MCF 10A (cell line): ENCODE results near the gene ARHGAP23. TPM values are rescaled to one million over a fixed set of nuclear protein-coding genes. Genes with fewer than 3 reads are reported as not detected.

Experiments used
- BruUV-seq: library from RNA; stranded (reverse); fragments of 400-500 nt; replicated peaks from 2 replicates; lab custom pipeline; 2021; lab: Mats Ljungman, UMichigan
- CTCF ChIA-PET: fragments of 300-600 bp; sonication (Branson Sonifier 250); formaldehyde crosslinking; extraction: SDS; loops from one replicate; lab custom pipeline; 2021; ENCODE audit warnings: antibody characterized with exemption, inconsistent platforms; lab: Yijun Ruan, JAX
- POLR2A ChIA-PET: fragments of 300-600, 350-650 bp; sonication (Branson Sonifier 250); formaldehyde crosslinking; extraction: SDS; loops from one replicate; lab custom pipeline; 2020; ENCODE audit warnings: antibody characterized with exemption, inconsistent platforms; lab: Yijun Ruan, JAX
- DNase-seq: peaks from one replicate; pipeline ENCODE4 v3.0.0-alpha.2; 2018; ENCODE audit not compliant: unreplicated experiment
- H3K27ac Mint-ChIP-seq: one replicate; pipeline ENCODE4 v1.8.0; 2022; ENCODE audit warnings: mild to moderate bottlenecking, low read depth, mixed read lengths; ENCODE audit not compliant: unreplicated experiment
- H3K27me3 Mint-ChIP-seq: one replicate; pipeline ENCODE4 v1.8.0; 2022; ENCODE audit warnings: mixed read lengths; ENCODE audit not compliant: insufficient read depth, unreplicated experiment
- H3K36me3 Mint-ChIP-seq: one replicate; pipeline ENCODE4 v1.8.0; 2022; ENCODE audit warnings: mild to moderate bottlenecking, moderate library complexity, mixed read lengths; ENCODE audit not compliant: insufficient read depth, unreplicated experiment
- H3K4me1 Mint-ChIP-seq: one replicate; pipeline ENCODE4 v1.8.0; 2022; ENCODE audit warnings: mixed read lengths; ENCODE audit not compliant: insufficient read depth, unreplicated experiment
- H3K4me3 Mint-ChIP-seq: one replicate; pipeline ENCODE4 v1.8.0; 2022; ENCODE audit warnings: mild to moderate bottlenecking, moderate library complexity, mixed read lengths; ENCODE audit not compliant: unreplicated experiment
- H3K9me3 Mint-ChIP-seq: one replicate; pipeline ENCODE4 v1.8.0; 2022; ENCODE audit warnings: mixed read lengths; ENCODE audit not compliant: unreplicated experiment
- intact Hi-C: fragments of 100-400 bp; cut with micrococcal nuclease; formaldehyde crosslinking; loops from 2 replicates; pipeline ENCODE4 v1.14.1; 2022
- total RNA-seq: library from RNA; stranded (reverse); gene quantifications from 2 replicates; pipeline ENCODE4 v1.2.3, GENCODE V29; 2022
- TF ChIP-seq, protein P1 (sequence below): fragments of 200-600 bp; IDR thresholded peaks from one replicate; pipeline ENCODE4 v1.8.0; 2022; ENCODE audit warnings: antibody characterized with exemption, mild to moderate bottlenecking; ENCODE audit not compliant: unreplicated experiment

The ARHGAP23 gene
- total RNA-seq, 1 experiment from 2014 or later, result 23.2 TPM

DNA sequence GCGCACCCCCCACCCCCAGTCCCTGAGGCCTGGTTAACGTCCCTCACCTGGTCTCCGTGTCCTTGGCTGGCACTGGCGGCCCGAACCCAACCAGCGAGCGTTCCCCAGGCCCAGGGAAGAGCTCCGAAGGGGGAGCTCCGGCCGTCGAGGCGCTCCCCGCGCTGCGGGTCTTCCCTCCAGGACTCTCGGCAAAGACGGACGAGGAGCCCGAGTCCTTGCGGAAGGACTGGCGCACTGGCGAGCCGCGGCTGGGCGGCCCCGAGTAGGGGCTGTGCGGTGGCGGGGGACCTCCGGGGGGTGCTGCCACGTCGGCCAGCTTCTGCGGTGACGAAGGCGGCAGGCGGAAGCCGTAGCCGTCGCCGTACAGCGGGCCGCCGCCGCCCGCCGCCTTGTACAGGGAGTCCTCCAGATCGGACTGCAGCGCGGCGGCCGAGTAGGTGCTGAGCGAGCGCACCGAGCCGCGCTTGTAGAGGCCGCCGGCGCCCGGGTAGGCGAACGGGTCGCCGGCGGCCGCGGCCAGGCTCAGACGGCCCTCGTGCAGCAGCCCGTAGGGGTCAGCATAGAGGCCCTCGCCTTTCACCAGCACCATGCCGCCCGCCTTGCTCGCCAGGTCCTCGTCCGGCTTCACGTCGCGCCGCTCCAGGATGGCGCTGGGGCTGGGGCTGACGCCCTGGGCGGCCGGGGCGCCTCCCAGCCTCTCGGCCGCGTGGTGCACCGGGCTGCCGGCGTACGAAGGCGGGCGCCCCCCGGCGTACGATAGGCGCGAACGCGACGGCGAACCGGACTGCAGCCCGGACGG lies 133.4 kb downstream of the ARHGAP23 start:
- BruUV-seq, result no TSS peak
- TF ChIP-seq, protein P1, sequence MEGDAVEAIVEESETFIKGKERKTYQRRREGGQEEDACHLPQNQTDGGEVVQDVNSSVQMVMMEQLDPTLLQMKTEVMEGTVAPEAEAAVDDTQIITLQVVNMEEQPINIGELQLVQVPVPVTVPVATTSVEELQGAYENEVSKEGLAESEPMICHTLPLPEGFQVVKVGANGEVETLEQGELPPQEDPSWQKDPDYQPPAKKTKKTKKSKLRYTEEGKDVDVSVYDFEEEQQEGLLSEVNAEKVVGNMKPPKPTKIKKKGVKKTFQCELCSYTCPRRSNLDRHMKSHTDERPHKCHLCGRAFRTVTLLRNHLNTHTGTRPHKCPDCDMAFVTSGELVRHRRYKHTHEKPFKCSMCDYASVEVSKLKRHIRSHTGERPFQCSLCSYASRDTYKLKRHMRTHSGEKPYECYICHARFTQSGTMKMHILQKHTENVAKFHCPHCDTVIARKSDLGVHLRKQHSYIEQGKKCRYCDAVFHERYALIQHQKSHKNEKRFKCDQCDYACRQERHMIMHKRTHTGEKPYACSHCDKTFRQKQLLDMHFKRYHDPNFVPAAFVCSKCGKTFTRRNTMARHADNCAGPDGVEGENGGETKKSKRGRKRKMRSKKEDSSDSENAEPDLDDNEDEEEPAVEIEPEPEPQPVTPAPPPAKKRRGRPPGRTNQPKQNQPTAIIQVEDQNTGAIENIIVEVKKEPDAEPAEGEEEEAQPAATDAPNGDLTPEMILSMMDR, result no peak
- POLR2A ChIA-PET, result no interaction called here
- Mint-ChIP-seq H3K9me3 (no peaks in the 10 kb centered on the region), H3K27me3 (peaks cover 33% of the 10 kb centered on the region), H3K4me3 (no peak overlapping the region), H3K4me1 (peaks cover 16% of the 10 kb centered on the region), H3K36me3 (no peaks in the 10 kb centered on the region), H3K27ac (no peak overlapping the region)
- DNase-seq, result no peak
- CTCF ChIA-PET, result interaction anchor here (1.0 to 4.3 kb wide), 3 partner anchors 16 to 20 kb away, joined by 3 to 86 read pairs (median 4); no protein-coding TSS in a partner anchor
- intact Hi-C loops, result no loop called here

Other genes starting within 250 kb of the ARHGAP23 start
- gene TBC1D3, start 235.9 kb upstream of the ARHGAP23 start, total RNA-seq, result 3.6 TPM in 1 of 2 replicates, not detected in the other
- gene MRPL45, start 131.3 kb upstream of the ARHGAP23 start, total RNA-seq, result 37.2 and 48.4 TPM in 2 replicates
- gene GPR179, start 84.5 kb upstream of the ARHGAP23 start, total RNA-seq, result 0.09 and 0.37 TPM in 2 replicates
- gene SOCS7, start 76.6 kb upstream of the ARHGAP23 start, total RNA-seq, result 26.2 and 32.1 TPM in 2 replicates
- gene SRCIN1, start 177.5 kb downstream of the ARHGAP23 start, total RNA-seq, result 5.7 and 8.6 TPM in 2 replicates
- gene EPOP, start 246.5 kb downstream of the ARHGAP23 start, total RNA-seq, result 3.4 and 3.6 TPM in 2 replicates